Tibial nerve (tissue), 4 donors: ENCODE measurements around the gene CLOCK. TPM values are rescaled to one million over a fixed set of nuclear protein-coding genes. Genes with fewer than 3 reads are reported as not detected.

Experiments used
- DNase-seq, 2 donors: peaks; one replicate each; pipeline ENCODE4 v3.0.0-alpha.2; 2019; ENCODE audit warnings: low spot score in 2 of 2
- H3K27ac ChIP-seq, 4 donors: fragments of 200-600 bp; sonication (generic) in 3 of 4; one replicate each; pipeline ENCODE4 v1.5.1; 2017 to 2019; ENCODE audit warnings: mild to moderate bottlenecking in 1 of 4
- H3K27me3 ChIP-seq, 2 donors: fragments of 200-600 bp; sonication (generic) in 1 of 2; one replicate each; pipeline versions ENCODE4 v1.5.1 to v1.6.0; 2017 to 2019
- H3K36me3 ChIP-seq, 3 donors: fragments of 200-600 bp; sonication (generic); one replicate each; pipeline ENCODE4 v1.5.1; 2018 to 2019
- H3K4me1 ChIP-seq, 4 donors: fragments of 200-600 bp; sonication (generic) in 3 of 4; one replicate each; pipeline ENCODE4 v1.5.1; 2017 to 2019
- H3K4me3 ChIP-seq, 4 donors: fragments of 200-600 bp; sonication (generic) in 3 of 4; one replicate each; pipeline ENCODE4 v1.5.1; 2017 to 2019; ENCODE audit warnings: mild to moderate bottlenecking in 1 of 4, moderate library complexity in 1 of 4
- H3K9me3 ChIP-seq, 4 donors: fragments of 200-600 bp; sonication (generic) in 3 of 4; one replicate each; pipeline ENCODE4 v1.5.1; 2017 to 2019
- EP300 ChIP-seq, 2 donors: sonication (generic); formaldehyde crosslinking; IDR thresholded peaks; one replicate each; pipeline ENCODE4 v1.6.1; 2017; ENCODE audit warnings: antibody characterized with exemption in 2 of 2, mild to moderate bottlenecking in 1 of 2
- POLR2A ChIP-seq, 2 donors: fragments of 450-650 bp; IDR thresholded peaks; one replicate each; pipeline ENCODE4 v1.6.1; 2017; ENCODE audit warnings: antibody characterized with exemption in 2 of 2, mild to moderate bottlenecking in 2 of 2, moderate library complexity in 2 of 2
- WGBS, 2 donors: methylation state at CpG; one replicate each; pipeline ENCODE4 v1.1.5; 2018; 5-methylcytosine and 5-hydroxymethylcytosine counted together
- small RNA-seq: library from RNA; depleted of rRNA; stranded (forward); fragments of <200 nt; gene quantifications from one replicate; pipeline ENCODE3, GENCODE V24; 2016
- total RNA-seq, 4 donors: library from RNA; depleted of rRNA; stranded (reverse); fragments of >200 nt; gene quantifications; one replicate each; pipeline ENCODE4 v1.1.0, GENCODE V29; 2016
- TF ChIP-seq, protein P1 (sequence below), 5 experiments: fragments of 200-600 bp in 3 of 5; fragments of 450-650 bp in 2 of 5; sonication (generic) in 3 of 5; IDR thresholded peaks; one replicate each; pipeline ENCODE4 v1.5.1; 2016 to 2019; ENCODE audit warnings: antibody characterized with exemption in 5 of 5, mild to moderate bottlenecking in 3 of 5, moderate library complexity in 2 of 5

CLOCK gene
- total RNA-seq, 4 donors from 2014 or later = 17.8 to 48.0 (median 27.6) TPM

DNA sequence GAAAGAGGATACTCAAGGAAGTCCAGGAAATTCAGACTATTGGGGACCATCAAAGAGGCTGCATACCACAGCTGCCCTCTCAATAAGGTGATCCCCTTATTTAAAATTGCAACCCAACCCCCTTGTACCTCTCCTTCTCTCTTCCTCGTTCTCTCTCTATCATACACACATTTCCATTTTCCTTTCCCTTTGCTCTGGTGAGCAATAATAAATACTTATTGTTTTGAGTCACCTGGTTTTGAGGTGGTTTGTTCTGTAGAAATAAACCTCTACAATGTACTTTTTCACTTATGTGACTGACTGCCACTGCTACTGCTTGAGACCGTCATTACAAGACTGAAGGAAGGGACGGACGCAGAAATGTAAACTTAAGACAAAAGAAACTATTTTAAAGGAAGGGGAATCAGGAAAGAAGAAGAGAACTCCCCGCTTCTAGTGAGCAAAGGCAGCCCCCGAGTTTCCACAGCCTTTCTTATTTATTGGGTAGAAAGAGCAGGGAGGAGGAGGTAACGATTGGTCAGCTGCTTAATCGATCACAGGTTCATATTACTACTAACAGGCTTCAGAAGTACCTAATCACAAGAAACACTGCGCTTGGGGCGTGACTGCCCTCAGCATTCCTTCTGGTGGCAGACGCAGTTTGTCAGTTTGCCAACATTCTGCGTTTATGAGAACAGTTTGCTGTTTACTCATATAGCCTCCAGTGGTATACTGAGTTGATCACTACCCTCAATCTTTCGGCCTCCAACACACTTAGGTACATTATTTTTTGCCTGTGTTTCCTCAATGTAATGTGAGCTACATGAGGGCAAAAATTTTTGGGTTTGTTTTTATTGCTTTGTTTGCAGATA lies 167.9 kb downstream of the CLOCK start:
- Histone ChIP-seq H3K36me3 (peaks cover 0 to 5% (median 0%) of the 10 kb centered on the region in 3 donors), H3K9me3 (no peaks in the 10 kb centered on the region), H3K27me3 (no peaks in the 10 kb centered on the region), H3K27ac (no peak overlapping the region), H3K4me1 (no peaks in the 10 kb centered on the region), H3K4me3 (no peak overlapping the region)
- no peak for DNase-seq
- no peak for TF ChIP-seq EP300 (IDR thresholded peaks at IDR 0.05)
- TF ChIP-seq, protein P1, sequence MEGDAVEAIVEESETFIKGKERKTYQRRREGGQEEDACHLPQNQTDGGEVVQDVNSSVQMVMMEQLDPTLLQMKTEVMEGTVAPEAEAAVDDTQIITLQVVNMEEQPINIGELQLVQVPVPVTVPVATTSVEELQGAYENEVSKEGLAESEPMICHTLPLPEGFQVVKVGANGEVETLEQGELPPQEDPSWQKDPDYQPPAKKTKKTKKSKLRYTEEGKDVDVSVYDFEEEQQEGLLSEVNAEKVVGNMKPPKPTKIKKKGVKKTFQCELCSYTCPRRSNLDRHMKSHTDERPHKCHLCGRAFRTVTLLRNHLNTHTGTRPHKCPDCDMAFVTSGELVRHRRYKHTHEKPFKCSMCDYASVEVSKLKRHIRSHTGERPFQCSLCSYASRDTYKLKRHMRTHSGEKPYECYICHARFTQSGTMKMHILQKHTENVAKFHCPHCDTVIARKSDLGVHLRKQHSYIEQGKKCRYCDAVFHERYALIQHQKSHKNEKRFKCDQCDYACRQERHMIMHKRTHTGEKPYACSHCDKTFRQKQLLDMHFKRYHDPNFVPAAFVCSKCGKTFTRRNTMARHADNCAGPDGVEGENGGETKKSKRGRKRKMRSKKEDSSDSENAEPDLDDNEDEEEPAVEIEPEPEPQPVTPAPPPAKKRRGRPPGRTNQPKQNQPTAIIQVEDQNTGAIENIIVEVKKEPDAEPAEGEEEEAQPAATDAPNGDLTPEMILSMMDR (IDR thresholded peaks at IDR 0.05) = no peak
- TF ChIP-seq POLR2A (IDR thresholded peaks at IDR 0.05) = no peak
- 75 to 76% methylated on average over 13 of the region's 13 CpGs for WGBS, 2 donors

Small RNAs within 50 kb of the gene (small RNA-seq; reads per million reads assigned to genes)
- gene RF00019 = not detected

Other genes starting within 250 kb of the CLOCK start
- 10 to 100 TPM in 3 of 4 donors, 1 to 10 TPM in 1; 9.0 to 16.1 (median 12.2) TPM for gene SRD5A3, start 200.7 kb downstream of the CLOCK start, total RNA-seq
- 100 to 1,000 TPM; 167 to 286 (median 236) TPM for gene TMEM165, start 151.0 kb downstream of the CLOCK start, total RNA-seq
- gene PDCL2, start 45.3 kb upstream of the CLOCK start, total RNA-seq = not detected
- 1 to 10 TPM in 1 of 4 donors, not detected in 3; 1.3 TPM for gene NMU, start 89.4 kb upstream of the CLOCK start, total RNA-seq